H9 (cell line): ENCODE data around the gene E2F1. TPM values are rescaled to one million over a fixed set of nuclear protein-coding genes. Genes with fewer than 3 reads are reported as not detected.

Experiments
- DNase-seq: peaks from one replicate; pipeline ENCODE4 v3.0.0-alpha.2; 2017
- H2AFZ ChIP-seq: one replicate; pipeline ENCODE4 v1.6.1; 2013; ENCODE audit warnings: mild to moderate bottlenecking, low read length, control low read depth, moderate library complexity
- H2AK5ac ChIP-seq: 2 replicates; pipeline ENCODE4 v1.6.1; 2013; ENCODE audit warnings: low read length, control low read depth, mixed read lengths; ENCODE audit not compliant: insufficient read length
- H2BK120ac ChIP-seq: one replicate; pipeline ENCODE4 v1.6.1; 2013; ENCODE audit warnings: low read depth, mild to moderate bottlenecking, low read length, control low read depth, inconsistent platforms; ENCODE audit not compliant: poor library complexity, severe bottlenecking
- H2BK12ac ChIP-seq: 2 replicates; pipeline ENCODE4 v1.6.1; 2013; ENCODE audit warnings: low read length, control low read depth, mixed read lengths, low read depth; ENCODE audit not compliant: insufficient read length
- H2BK15ac ChIP-seq: 2 replicates; pipeline ENCODE4 v1.6.1; 2013; ENCODE audit warnings: low read depth, low read length, control low read depth
- H2BK20ac ChIP-seq: one replicate; pipeline ENCODE4 v1.6.1; 2013; ENCODE audit warnings: low read depth, mild to moderate bottlenecking, low read length, control low read depth, inconsistent platforms; ENCODE audit not compliant: poor library complexity, severe bottlenecking
- H2BK5ac ChIP-seq: 2 replicates; pipeline ENCODE4 v1.6.1; 2013; ENCODE audit warnings: low read length, control low read depth, mixed read lengths; ENCODE audit not compliant: insufficient read length
- H3K14ac ChIP-seq: 2 replicates; pipeline ENCODE4 v1.6.1; 2013; ENCODE audit warnings: low read length, control low read depth; ENCODE audit not compliant: insufficient read depth
- H3K18ac ChIP-seq: 2 replicates; pipeline ENCODE4 v1.6.1; 2013; ENCODE audit warnings: low read depth, mild to moderate bottlenecking, mixed read lengths, low read length, control low read depth; ENCODE audit not compliant: insufficient read length
- H3K23ac ChIP-seq: 2 replicates; pipeline ENCODE4 v1.6.1; 2013; ENCODE audit warnings: low read length, control low read depth, mixed read lengths, low read depth; ENCODE audit not compliant: insufficient read length
- H3K23me2 ChIP-seq: 2 replicates; pipeline ENCODE4 v1.6.1; 2013; ENCODE audit warnings: low read depth, mild to moderate bottlenecking, mixed read lengths, low read length, control low read depth; ENCODE audit not compliant: insufficient read length, poor library complexity, severe bottlenecking
- H3K27ac ChIP-seq: 2 replicates; pipeline ENCODE4 v1.5.1; 2013; ENCODE audit warnings: low read length, control low read depth, mixed read lengths, low read depth; ENCODE audit not compliant: insufficient read length
- H3K27me3 ChIP-seq: 2 replicates; pipeline ENCODE4 v1.6.1; 2013; ENCODE audit warnings: low read length, control low read depth, inconsistent platforms; ENCODE audit not compliant: insufficient read depth
- H3K4ac ChIP-seq: 2 replicates; pipeline ENCODE4 v1.6.1; 2013; ENCODE audit warnings: low read depth, mild to moderate bottlenecking, control low read depth, inconsistent platforms, low read length, moderate library complexity
- H3K4me1 ChIP-seq: 2 replicates; pipeline ENCODE4 v1.6.1; 2013; ENCODE audit warnings: low read length, control low read depth, inconsistent platforms; ENCODE audit not compliant: insufficient read depth
- H3K4me2 ChIP-seq: 2 replicates; pipeline ENCODE4 v1.6.1; 2013; ENCODE audit warnings: low read length, control low read depth, mixed read lengths; ENCODE audit not compliant: insufficient read length, insufficient read depth
- H3K56ac ChIP-seq: 2 replicates; pipeline ENCODE4 v1.6.1; 2013; ENCODE audit warnings: low read depth, mild to moderate bottlenecking, mixed read lengths, low read length, control low read depth; ENCODE audit not compliant: insufficient read length
- H3K79me1 ChIP-seq: 2 replicates; pipeline ENCODE4 v1.6.1; 2013; ENCODE audit warnings: low read depth, mild to moderate bottlenecking, moderate library complexity, low read length, control low read depth, inconsistent platforms; ENCODE audit not compliant: insufficient read depth, poor library complexity, severe bottlenecking
- H3K79me2 ChIP-seq: 2 replicates; pipeline ENCODE4 v1.6.1; 2013; ENCODE audit warnings: low read length, control low read depth, inconsistent platforms; ENCODE audit not compliant: insufficient read depth
- H3K9ac ChIP-seq: 2 replicates; pipeline ENCODE4 v1.6.1; 2013; ENCODE audit warnings: low read length, control low read depth, mixed read lengths; ENCODE audit not compliant: insufficient read length; ENCODE audit errors: extremely low read depth
- H3K9me3 ChIP-seq: one replicate; pipeline ENCODE4 v1.6.1; 2013; ENCODE audit warnings: low read depth, low read length, inconsistent platforms; ENCODE audit not compliant: control insufficient read depth
- H3T11ph ChIP-seq: one replicate; pipeline ENCODE4 v1.6.1; 2013; ENCODE audit warnings: mild to moderate bottlenecking, low read length, control low read depth, inconsistent platforms
- H4K20me1 ChIP-seq: one replicate; pipeline ENCODE4 v1.6.1; 2013; ENCODE audit not compliant: control insufficient read depth, insufficient read length, insufficient read depth
- H4K5ac ChIP-seq: 2 replicates; pipeline ENCODE4 v1.6.1; 2013; ENCODE audit warnings: low read depth, mild to moderate bottlenecking, mixed read lengths, low read length, control low read depth; ENCODE audit not compliant: insufficient read length
- H4K8ac ChIP-seq: replicated peaks from 2 replicates; pipeline ENCODE4 v1.6.1; 2013; ENCODE audit warnings: low read length, control low read depth, mixed read lengths, low read depth; ENCODE audit not compliant: insufficient read length
- H4K91ac ChIP-seq: 2 replicates; pipeline ENCODE4 v1.6.1; 2013; ENCODE audit warnings: low read depth, mild to moderate bottlenecking, moderate library complexity, mixed read lengths, low read length, control low read depth; ENCODE audit not compliant: insufficient read length
- H3K27ac Mint-ChIP-seq, 3 experiments: 2 replicates in 2 of 3; 3 replicates in 1 of 3; pipeline ENCODE4 v1.8.0; 2020 to 2021; ENCODE audit warnings: mixed read lengths in 3 of 3, mild to moderate bottlenecking in 1 of 3, moderate library complexity in 1 of 3
- H3K27me3 Mint-ChIP-seq: 2 replicates; pipeline ENCODE4 v1.8.0; 2021; ENCODE audit warnings: low read depth, mild to moderate bottlenecking, moderate library complexity, mixed read lengths
- H3K36me3 Mint-ChIP-seq, 3 experiments: 2 replicates in 2 of 3; 3 replicates in 1 of 3; pipeline ENCODE4 v1.8.0; 2020 to 2021; ENCODE audit warnings: low read depth in 3 of 3, mixed read lengths in 3 of 3; ENCODE audit not compliant: insufficient read depth in 1 of 3
- H3K4me1 Mint-ChIP-seq, 2 experiments: 2 replicates each; pipeline ENCODE4 v1.8.0; 2020; ENCODE audit warnings: mixed read lengths in 2 of 2
- H3K4me3 Mint-ChIP-seq, 2 experiments: 2 replicates in 1 of 2; 3 replicates in 1 of 2; pipeline ENCODE4 v1.8.0; 2020 to 2021; ENCODE audit warnings: mild to moderate bottlenecking in 2 of 2, mixed read lengths in 2 of 2, moderate library complexity in 1 of 2
- H3K9me3 Mint-ChIP-seq, 2 experiments: 2 replicates in 1 of 2; 3 replicates in 1 of 2; pipeline ENCODE4 v1.8.0; 2020; ENCODE audit warnings: mild to moderate bottlenecking in 2 of 2, mixed read lengths in 2 of 2, moderate library complexity in 1 of 2
- CTCF ChIP-seq: fragments of 200-600 bp; sonication (generic); conservative IDR thresholded peaks from 3 replicates; pipeline ENCODE4 v1.8.0; 2021; ENCODE audit warnings: antibody characterized with exemption, mild to moderate bottlenecking
- WGBS: extraction: QIAGEN DNeasy Blood & Tissue Kit; methylation state at CpG from one replicate; pipeline ENCODE4 v1.1.7; 2013; ENCODE audit warnings: missing lambda C conversion rate, low lambda C conversion rate, mixed read lengths; ENCODE audit not compliant: insufficient read length; ENCODE audit errors: extremely low coverage; 5-methylcytosine and 5-hydroxymethylcytosine counted together
- total RNA-seq: library from RNA; stranded (reverse); gene quantifications from 2 replicates; pipeline ENCODE4 v1.2.1, GENCODE V29; 2021

The E2F1 gene
- total RNA-seq, 1 experiment from 2014 or later: 58.7 TPM

GRCh38 chr20:33629533-33629932 is 56.7 kb downstream of the E2F1 start:
- Histone ChIP-seq H3K23me2 (no peaks in the 10 kb centered on the region), H3K23ac (no peak overlapping the region), H2AK5ac (no peak overlapping the region), H3K9me3 (no peaks in the 10 kb centered on the region), H3K4me2 (no peak overlapping the region), H2BK12ac (no peak overlapping the region), H3K27me3 (no peaks in the 10 kb centered on the region), H4K8ac (no peak overlapping the region), H2BK5ac (no peak overlapping the region), H2BK120ac (no peak overlapping the region), H3K56ac (no peak overlapping the region), H3K4me1 (no peaks in the 10 kb centered on the region), H2BK15ac (no peak overlapping the region), H3K9ac (no peak overlapping the region), H2BK20ac (no peak overlapping the region), H3K4ac (no peak overlapping the region), H3K79me1 (no peaks in the 10 kb centered on the region), H3K14ac (no peak overlapping the region), H2AFZ (no peak overlapping the region), H4K20me1 (no peaks in the 10 kb centered on the region), H4K5ac (no peak overlapping the region), H3K79me2 (no peaks in the 10 kb centered on the region), H3K18ac (no peak overlapping the region), H3K27ac (no peak overlapping the region), H4K91ac (no peak overlapping the region), H3T11ph (no peak overlapping the region)
- no peaks in the 10 kb centered on the region for H3K27me3 Mint-ChIP-seq
- TF ChIP-seq CTCF: no peak
- H3K4me3 Mint-ChIP-seq: no peak overlapping the region
- no peaks in the 10 kb centered on the region for H3K4me1 Mint-ChIP-seq
- DNase-seq: no peak
- no peaks in the 10 kb centered on the region for H3K9me3 Mint-ChIP-seq
- H3K27ac Mint-ChIP-seq: no peak overlapping the region
- H3K36me3 Mint-ChIP-seq: peaks cover 16 to 73% (median 43%) of the 10 kb centered on the region in 3 experiments; a peak in 6 of 7 replicates
- WGBS: no CpG with 5 or more reads among the region's 10 CpGs
